ENCODE measurements around the gene IMP3. TPM values are rescaled to one million over a fixed set of nuclear protein-coding genes. Genes with fewer than 3 reads are reported as not detected.

IMP3 gene
- total and polyA plus RNA-seq, 9 of the 15 experiments (the other 6 are each of a cell fraction or from before 2014, with no cell fraction given) = 14.5 to 160 (median 74.4) TPM

DNA sequence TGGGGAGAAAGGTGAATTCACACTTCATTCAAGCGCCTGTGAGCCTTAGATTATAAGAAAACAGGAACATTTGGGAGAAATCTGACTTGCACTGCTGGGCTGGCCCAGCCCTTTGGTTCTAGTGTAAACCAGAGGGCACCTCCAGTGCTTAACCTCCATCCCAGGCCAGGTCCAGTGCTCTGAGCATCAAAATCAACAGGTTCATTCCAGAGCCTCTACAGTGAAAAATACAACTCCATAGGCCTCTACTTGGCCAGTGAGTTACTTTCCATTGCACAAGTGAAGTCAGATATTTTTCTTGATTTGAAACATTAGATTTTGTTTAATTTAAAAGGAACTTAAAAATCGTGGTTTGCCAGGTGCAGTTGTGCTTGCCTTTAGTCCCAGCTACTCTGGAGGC is 17.5 kb downstream of the IMP3 start:
- intact Hi-C loops (cut with micrococcal nuclease) = no loop called here
- FAIRE-seq (no peak), DNase-seq (ENCODE audit: extremely low read depth in 1 of 4, low spot score in 3 of 4) (no peak), ATAC-seq (no peak)
- ChIA-PET CTCF (ENCODE audit: low intra/inter-chr PET ratio) (no interaction called here), POLR2A (no interaction called here)
- H2AFZ ChIP-seq (ENCODE audit: low read depth, low read length) = no peak overlapping the region
- no peak overlapping the region for H3K4me3 ChIP-seq
- H3K4me2 ChIP-seq (ENCODE audit: insufficient read depth, low read length) = no peak overlapping the region
- H3K36me3 ChIP-seq (ENCODE audit: control insufficient read depth, insufficient read depth, low read length) = peaks cover 29% of the 10 kb centered on the region
- peak overlapping the region in 1 of 2 experiments; percentile 68; a peak in 1 of 4 replicates for H3K9ac ChIP-seq (ENCODE audit: insufficient read depth in 1 of 2, low read depth in 2 of 2, low read length in 2 of 2)
- H3K79me2 ChIP-seq (ENCODE audit: control insufficient read depth, insufficient read depth, low read length) = peaks cover 13% of the 10 kb centered on the region
- H3K9me1 ChIP-seq (ENCODE audit: control insufficient read depth, insufficient read depth, low read length) = no peaks in the 10 kb centered on the region
- 50% methylated on average over 2 of the region's 2 CpGs for WGBS (ENCODE audit: insufficient coverage, low coverage, missing lambda C conversion rate)
- no peaks in the 10 kb centered on the region for H3K27me3 ChIP-seq (ENCODE audit: control insufficient read depth in 2 of 2, insufficient read depth in 2 of 2, low read length in 2 of 2)
- no peak overlapping the region for H3K27ac ChIP-seq (ENCODE audit: extremely low read depth, low read depth, low read length)
- in situ Hi-C loops (cut with MboI) = no loop called here
- peaks cover 11 to 18% of the 10 kb centered on the region in 2 experiments for H3K4me1 ChIP-seq (replicated peaks in 1 of 2; ENCODE audit: control insufficient read depth in 2 of 2, insufficient read depth in 2 of 2, low read length in 2 of 2)
- TF ChIP-seq POLR3G (IDR thresholded peaks at IDR 0.05; ENCODE audit: extremely low read depth, insufficient read length, insufficient replicate concordance) (no peak), CBX8 (IDR thresholded peaks at IDR 0.05; ENCODE audit: borderline replicate concordance, extremely low read depth, low read depth, low read length, poor library complexity, severe bottlenecking) (no peak), PYGO2 (tag; IDR thresholded peaks at IDR 0.05) (no peak), CEBPG (CRISPR knock-in tag; IDR thresholded peaks at IDR 0.05) (no peak), CEBPG (tag; conservative IDR thresholded peaks at IDR 0.05 in 1 of 2, IDR thresholded peaks at IDR 0.05 in 1 of 2) (no peak), LARP7 (IDR thresholded peaks at IDR 0.05) (no peak), SPI1 (IDR thresholded peaks at IDR 0.05; ENCODE audit: borderline replicate concordance, low read depth, low read length) (no peak), MXI1 (IDR thresholded peaks at IDR 0.05; ENCODE audit: low read depth, low read length) (no peak), BMI1 (IDR thresholded peaks at IDR 0.05; ENCODE audit: low read length) (no peak), HNRNPL (IDR thresholded peaks at IDR 0.05; ENCODE audit: low read depth, low read length) (no peak), ZNF408 (CRISPR knock-in tag; IDR thresholded peaks at IDR 0.05; ENCODE audit: low read depth) (no peak), ZNF57 (CRISPR knock-in tag; IDR thresholded peaks at IDR 0.05) (no peak), CREBBP (IDR thresholded peaks at IDR 0.05; ENCODE audit: low read depth, low read length) (no peak), NR2F6 (CRISPR knock-in tag; IDR thresholded peaks at IDR 0.05) (no peak), GATAD2A (IDR thresholded peaks at IDR 0.05) (no peak)
- TF ChIP-seq, protein P1, sequence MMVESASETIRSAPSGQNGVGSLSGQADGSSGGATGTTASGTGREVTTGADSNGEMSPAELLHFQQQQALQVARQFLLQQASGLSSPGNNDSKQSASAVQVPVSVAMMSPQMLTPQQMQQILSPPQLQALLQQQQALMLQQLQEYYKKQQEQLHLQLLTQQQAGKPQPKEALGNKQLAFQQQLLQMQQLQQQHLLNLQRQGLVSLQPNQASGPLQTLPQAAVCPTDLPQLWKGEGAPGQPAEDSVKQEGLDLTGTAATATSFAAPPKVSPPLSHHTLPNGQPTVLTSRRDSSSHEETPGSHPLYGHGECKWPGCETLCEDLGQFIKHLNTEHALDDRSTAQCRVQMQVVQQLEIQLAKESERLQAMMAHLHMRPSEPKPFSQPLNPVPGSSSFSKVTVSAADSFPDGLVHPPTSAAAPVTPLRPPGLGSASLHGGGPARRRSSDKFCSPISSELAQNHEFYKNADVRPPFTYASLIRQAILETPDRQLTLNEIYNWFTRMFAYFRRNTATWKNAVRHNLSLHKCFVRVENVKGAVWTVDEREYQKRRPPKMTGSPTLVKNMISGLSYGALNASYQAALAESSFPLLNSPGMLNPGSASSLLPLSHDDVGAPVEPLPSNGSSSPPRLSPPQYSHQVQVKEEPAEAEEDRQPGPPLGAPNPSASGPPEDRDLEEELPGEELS (CRISPR knock-in tag; IDR thresholded peaks at IDR 0.05; ENCODE audit: borderline replicate concordance) = no peak
- TF ChIP-seq, protein P2, sequence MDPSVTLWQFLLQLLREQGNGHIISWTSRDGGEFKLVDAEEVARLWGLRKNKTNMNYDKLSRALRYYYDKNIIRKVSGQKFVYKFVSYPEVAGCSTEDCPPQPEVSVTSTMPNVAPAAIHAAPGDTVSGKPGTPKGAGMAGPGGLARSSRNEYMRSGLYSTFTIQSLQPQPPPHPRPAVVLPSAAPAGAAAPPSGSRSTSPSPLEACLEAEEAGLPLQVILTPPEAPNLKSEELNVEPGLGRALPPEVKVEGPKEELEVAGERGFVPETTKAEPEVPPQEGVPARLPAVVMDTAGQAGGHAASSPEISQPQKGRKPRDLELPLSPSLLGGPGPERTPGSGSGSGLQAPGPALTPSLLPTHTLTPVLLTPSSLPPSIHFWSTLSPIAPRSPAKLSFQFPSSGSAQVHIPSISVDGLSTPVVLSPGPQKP (CRISPR knock-in tag; IDR thresholded peaks at IDR 0.05) = no peak
- no peaks in the 10 kb centered on the region for H3K9me3 ChIP-seq (replicated peaks; ENCODE audit: control insufficient read depth, insufficient read depth, low read depth, low read length)
- BruUV-seq (replicated peaks) = no TSS peak
- H4K20me1 ChIP-seq (replicated peaks; ENCODE audit: control insufficient read depth, insufficient read depth, low read length) = no peaks in the 10 kb centered on the region
